ENCODE data around the gene MAP9. TPM values are rescaled to one million over a fixed set of nuclear protein-coding genes. Genes with fewer than 3 reads are reported as not detected.

MAP9 gene
- total and polyA plus RNA-seq, 2 experiments from 2014 or later = 16.0 to 33.7 TPM

DNA sequence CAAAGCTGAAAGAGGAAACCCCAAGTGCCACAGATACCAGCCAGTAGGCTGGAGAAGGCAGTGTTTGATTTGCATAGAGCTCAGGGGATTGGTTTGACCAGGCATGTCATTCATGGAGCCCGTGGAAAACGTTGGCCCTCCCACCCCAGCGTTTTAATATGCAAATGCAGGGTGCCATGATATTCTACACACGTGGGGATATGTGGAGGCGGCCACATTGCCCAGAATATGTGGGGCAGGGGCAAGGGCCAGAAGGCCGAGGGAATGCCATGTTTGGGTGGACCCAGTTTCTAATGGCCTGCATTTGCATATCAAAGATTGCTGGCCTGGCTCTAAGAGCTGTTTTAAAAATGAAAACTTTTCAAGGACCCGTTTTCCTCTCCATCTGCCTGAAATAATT lies 71.1 kb downstream of the MAP9 start:
- H3K4me2 ChIP-seq = no peak overlapping the region
- no peaks in the 10 kb centered on the region for H3K27me3 Mint-ChIP-seq (ENCODE audit: insufficient read depth, low read depth, poor library complexity)

More for the DNA sequence above, 71.1 kb downstream of the MAP9 start:
- H3K27ac ChIP-seq (ENCODE audit: low read depth) = no peak overlapping the region
- Mint-ChIP-seq H3K4me1 (peaks cover 9% of the 10 kb centered on the region; the same call in 2 of the 3 replicates), H3K9me3 (peaks cover 3% of the 10 kb centered on the region; the same call in 1 of the 3 replicates), H3K4me3 (no peak overlapping the region), H3K27ac (no peak overlapping the region), H3K36me3 (ENCODE audit: low read depth) (no peaks in the 10 kb centered on the region; the same call in 2 of the 3 replicates)
- no peak overlapping the region for H2AFZ ChIP-seq
- DNase-seq (ENCODE audit: low spot score) (no peak), ATAC-seq (no peak)
- no peaks in the 10 kb centered on the region for H3K27me3 ChIP-seq (ENCODE audit: insufficient read depth)
- no peak overlapping the region for H3K4me3 ChIP-seq
- no peaks in the 10 kb centered on the region for H3F3A ChIP-seq (replicated peaks; ENCODE audit: low read depth)
- H4K20me1 ChIP-seq (replicated peaks; ENCODE audit: insufficient read depth) = no peaks in the 10 kb centered on the region
- no peak for TF ChIP-seq POLR2AphosphoS5 (IDR thresholded peaks at IDR 0.05; ENCODE audit: low read depth)
- TF ChIP-seq STAT1 (IDR thresholded peaks at IDR 0.05; ENCODE audit: unreplicated experiment) = no peak
- TF ChIP-seq, protein P1, sequence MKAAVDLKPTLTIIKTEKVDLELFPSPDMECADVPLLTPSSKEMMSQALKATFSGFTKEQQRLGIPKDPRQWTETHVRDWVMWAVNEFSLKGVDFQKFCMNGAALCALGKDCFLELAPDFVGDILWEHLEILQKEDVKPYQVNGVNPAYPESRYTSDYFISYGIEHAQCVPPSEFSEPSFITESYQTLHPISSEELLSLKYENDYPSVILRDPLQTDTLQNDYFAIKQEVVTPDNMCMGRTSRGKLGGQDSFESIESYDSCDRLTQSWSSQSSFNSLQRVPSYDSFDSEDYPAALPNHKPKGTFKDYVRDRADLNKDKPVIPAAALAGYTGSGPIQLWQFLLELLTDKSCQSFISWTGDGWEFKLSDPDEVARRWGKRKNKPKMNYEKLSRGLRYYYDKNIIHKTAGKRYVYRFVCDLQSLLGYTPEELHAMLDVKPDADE (IDR thresholded peaks at IDR 0.05) = no peak
- no peak for TF ChIP-seq CTCF (conservative IDR thresholded peaks at IDR 0.05; ENCODE audit: low read depth in 2 of 2)
- no peak for TF ChIP-seq EZH2 (IDR thresholded peaks at IDR 0.05; ENCODE audit: low read depth, unreplicated experiment)
- TF ChIP-seq, protein P2, sequence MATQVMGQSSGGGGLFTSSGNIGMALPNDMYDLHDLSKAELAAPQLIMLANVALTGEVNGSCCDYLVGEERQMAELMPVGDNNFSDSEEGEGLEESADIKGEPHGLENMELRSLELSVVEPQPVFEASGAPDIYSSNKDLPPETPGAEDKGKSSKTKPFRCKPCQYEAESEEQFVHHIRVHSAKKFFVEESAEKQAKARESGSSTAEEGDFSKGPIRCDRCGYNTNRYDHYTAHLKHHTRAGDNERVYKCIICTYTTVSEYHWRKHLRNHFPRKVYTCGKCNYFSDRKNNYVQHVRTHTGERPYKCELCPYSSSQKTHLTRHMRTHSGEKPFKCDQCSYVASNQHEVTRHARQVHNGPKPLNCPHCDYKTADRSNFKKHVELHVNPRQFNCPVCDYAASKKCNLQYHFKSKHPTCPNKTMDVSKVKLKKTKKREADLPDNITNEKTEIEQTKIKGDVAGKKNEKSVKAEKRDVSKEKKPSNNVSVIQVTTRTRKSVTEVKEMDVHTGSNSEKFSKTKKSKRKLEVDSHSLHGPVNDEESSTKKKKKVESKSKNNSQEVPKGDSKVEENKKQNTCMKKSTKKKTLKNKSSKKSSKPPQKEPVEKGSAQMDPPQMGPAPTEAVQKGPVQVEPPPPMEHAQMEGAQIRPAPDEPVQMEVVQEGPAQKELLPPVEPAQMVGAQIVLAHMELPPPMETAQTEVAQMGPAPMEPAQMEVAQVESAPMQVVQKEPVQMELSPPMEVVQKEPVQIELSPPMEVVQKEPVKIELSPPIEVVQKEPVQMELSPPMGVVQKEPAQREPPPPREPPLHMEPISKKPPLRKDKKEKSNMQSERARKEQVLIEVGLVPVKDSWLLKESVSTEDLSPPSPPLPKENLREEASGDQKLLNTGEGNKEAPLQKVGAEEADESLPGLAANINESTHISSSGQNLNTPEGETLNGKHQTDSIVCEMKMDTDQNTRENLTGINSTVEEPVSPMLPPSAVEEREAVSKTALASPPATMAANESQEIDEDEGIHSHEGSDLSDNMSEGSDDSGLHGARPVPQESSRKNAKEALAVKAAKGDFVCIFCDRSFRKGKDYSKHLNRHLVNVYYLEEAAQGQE (IDR thresholded peaks at IDR 0.05; ENCODE audit: unreplicated experiment) = no peak
- TF ChIP-seq ZNF114 (CRISPR knock-in tag; IDR thresholded peaks at IDR 0.05) = no peak
- TF ChIP-seq JUNB (IDR thresholded peaks at IDR 0.05; ENCODE audit: unreplicated experiment) = no peak
- no peak for TF ChIP-seq EZH2phosphoT487 (IDR thresholded peaks at IDR 0.05; ENCODE audit: unreplicated experiment)
- TF ChIP-seq ZNF331 (CRISPR knock-in tag; IDR thresholded peaks at IDR 0.05; ENCODE audit: low read depth) = no peak
- TF ChIP-seq, protein P3, sequence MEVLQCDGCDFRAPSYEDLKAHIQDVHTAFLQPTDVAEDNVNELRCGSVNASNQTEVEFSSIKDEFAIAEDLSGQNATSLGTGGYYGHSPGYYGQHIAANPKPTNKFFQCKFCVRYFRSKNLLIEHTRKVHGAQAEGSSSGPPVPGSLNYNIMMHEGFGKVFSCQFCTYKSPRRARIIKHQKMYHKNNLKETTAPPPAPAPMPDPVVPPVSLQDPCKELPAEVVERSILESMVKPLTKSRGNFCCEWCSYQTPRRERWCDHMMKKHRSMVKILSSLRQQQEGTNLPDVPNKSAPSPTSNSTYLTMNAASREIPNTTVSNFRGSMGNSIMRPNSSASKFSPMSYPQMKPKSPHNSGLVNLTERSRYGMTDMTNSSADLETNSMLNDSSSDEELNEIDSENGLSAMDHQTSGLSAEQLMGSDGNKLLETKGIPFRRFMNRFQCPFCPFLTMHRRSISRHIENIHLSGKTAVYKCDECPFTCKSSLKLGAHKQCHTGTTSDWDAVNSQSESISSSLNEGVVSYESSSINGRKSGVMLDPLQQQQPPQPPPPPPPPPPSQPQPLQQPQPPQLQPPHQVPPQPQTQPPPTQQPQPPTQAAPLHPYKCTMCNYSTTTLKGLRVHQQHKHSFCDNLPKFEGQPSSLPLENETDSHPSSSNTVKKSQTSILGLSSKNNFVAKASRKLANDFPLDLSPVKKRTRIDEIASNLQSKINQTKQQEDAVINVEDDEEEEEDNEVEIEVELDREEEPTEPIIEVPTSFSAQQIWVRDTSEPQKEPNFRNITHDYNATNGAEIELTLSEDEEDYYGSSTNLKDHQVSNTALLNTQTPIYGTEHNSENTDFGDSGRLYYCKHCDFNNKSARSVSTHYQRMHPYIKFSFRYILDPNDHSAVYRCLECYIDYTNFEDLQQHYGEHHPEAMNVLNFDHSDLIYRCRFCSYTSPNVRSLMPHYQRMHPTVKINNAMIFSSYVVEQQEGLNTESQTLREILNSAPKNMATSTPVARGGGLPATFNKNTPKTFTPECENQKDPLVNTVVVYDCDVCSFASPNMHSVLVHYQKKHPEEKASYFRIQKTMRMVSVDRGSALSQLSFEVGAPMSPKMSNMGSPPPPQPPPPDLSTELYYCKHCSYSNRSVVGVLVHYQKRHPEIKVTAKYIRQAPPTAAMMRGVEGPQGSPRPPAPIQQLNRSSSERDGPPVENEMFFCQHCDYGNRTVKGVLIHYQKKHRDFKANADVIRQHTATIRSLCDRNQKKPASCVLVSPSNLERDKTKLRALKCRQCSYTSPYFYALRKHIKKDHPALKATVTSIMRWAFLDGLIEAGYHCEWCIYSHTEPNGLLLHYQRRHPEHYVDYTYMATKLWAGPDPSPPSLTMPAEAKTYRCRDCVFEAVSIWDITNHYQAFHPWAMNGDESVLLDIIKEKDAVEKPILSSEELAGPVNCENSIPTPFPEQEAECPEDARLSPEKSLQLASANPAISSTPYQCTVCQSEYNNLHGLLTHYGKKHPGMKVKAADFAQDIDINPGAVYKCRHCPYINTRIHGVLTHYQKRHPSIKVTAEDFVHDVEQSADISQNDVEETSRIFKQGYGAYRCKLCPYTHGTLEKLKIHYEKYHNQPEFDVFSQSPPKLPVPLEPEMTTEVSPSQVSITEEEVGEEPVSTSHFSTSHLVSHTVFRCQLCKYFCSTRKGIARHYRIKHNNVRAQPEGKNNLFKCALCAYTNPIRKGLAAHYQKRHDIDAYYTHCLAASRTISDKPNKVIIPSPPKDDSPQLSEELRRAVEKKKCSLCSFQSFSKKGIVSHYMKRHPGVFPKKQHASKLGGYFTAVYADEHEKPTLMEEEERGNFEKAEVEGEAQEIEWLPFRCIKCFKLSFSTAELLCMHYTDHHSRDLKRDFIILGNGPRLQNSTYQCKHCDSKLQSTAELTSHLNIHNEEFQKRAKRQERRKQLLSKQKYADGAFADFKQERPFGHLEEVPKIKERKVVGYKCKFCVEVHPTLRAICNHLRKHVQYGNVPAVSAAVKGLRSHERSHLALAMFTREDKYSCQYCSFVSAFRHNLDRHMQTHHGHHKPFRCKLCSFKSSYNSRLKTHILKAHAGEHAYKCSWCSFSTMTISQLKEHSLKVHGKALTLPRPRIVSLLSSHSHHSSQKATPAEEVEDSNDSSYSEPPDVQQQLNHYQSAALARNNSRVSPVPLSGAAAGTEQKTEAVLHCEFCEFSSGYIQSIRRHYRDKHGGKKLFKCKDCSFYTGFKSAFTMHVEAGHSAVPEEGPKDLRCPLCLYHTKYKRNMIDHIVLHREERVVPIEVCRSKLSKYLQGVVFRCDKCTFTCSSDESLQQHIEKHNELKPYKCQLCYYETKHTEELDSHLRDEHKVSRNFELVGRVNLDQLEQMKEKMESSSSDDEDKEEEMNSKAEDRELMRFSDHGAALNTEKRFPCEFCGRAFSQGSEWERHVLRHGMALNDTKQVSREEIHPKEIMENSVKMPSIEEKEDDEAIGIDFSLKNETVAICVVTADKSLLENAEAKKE (CRISPR knock-in tag; IDR thresholded peaks at IDR 0.05) = no peak
- TF ChIP-seq NANOG (IDR thresholded peaks at IDR 0.05; ENCODE audit: borderline replicate concordance) = no peak
- TF ChIP-seq CREB1 (CRISPR knock-in tag; IDR thresholded peaks at IDR 0.05; ENCODE audit: low read depth) = no peak
- H3K36me3 ChIP-seq (ENCODE audit: insufficient read depth) = no peaks in the 10 kb centered on the region
- peaks cover 10% of the 10 kb centered on the region; the same call in 1 of the 2 replicates for H3K9me2 ChIP-seq (ENCODE audit: insufficient read depth)
- no peaks in the 10 kb centered on the region for H3K79me2 ChIP-seq (replicated peaks; ENCODE audit: insufficient read depth)
- H3K4me1 ChIP-seq (ENCODE audit: insufficient read depth) = no peaks in the 10 kb centered on the region

Measured in GM23338 (cell line).